H9 (cell line): ENCODE measurements around the gene EPO. TPM values are rescaled to one million over a fixed set of nuclear protein-coding genes. Genes with fewer than 3 reads are reported as not detected.

Experiments used
- DNase-seq: peaks from one replicate; pipeline ENCODE4 v3.0.0-alpha.2; 2017
- H2AFZ ChIP-seq: one replicate; pipeline ENCODE4 v1.6.1; 2013; ENCODE audit warnings: mild to moderate bottlenecking, low read length, control low read depth, moderate library complexity
- H2AK5ac ChIP-seq: 2 replicates; pipeline ENCODE4 v1.6.1; 2013; ENCODE audit warnings: low read length, control low read depth, mixed read lengths; ENCODE audit not compliant: insufficient read length
- H2BK120ac ChIP-seq: one replicate; pipeline ENCODE4 v1.6.1; 2013; ENCODE audit warnings: low read depth, mild to moderate bottlenecking, low read length, control low read depth, inconsistent platforms; ENCODE audit not compliant: poor library complexity, severe bottlenecking
- H2BK12ac ChIP-seq: 2 replicates; pipeline ENCODE4 v1.6.1; 2013; ENCODE audit warnings: low read length, control low read depth, mixed read lengths, low read depth; ENCODE audit not compliant: insufficient read length
- H2BK15ac ChIP-seq: 2 replicates; pipeline ENCODE4 v1.6.1; 2013; ENCODE audit warnings: low read depth, low read length, control low read depth
- H2BK20ac ChIP-seq: one replicate; pipeline ENCODE4 v1.6.1; 2013; ENCODE audit warnings: low read depth, mild to moderate bottlenecking, low read length, control low read depth, inconsistent platforms; ENCODE audit not compliant: poor library complexity, severe bottlenecking
- H2BK5ac ChIP-seq: 2 replicates; pipeline ENCODE4 v1.6.1; 2013; ENCODE audit warnings: low read length, control low read depth, mixed read lengths; ENCODE audit not compliant: insufficient read length
- H3K14ac ChIP-seq: 2 replicates; pipeline ENCODE4 v1.6.1; 2013; ENCODE audit warnings: low read length, control low read depth; ENCODE audit not compliant: insufficient read depth
- H3K18ac ChIP-seq: 2 replicates; pipeline ENCODE4 v1.6.1; 2013; ENCODE audit warnings: low read depth, mild to moderate bottlenecking, mixed read lengths, low read length, control low read depth; ENCODE audit not compliant: insufficient read length
- H3K23ac ChIP-seq: 2 replicates; pipeline ENCODE4 v1.6.1; 2013; ENCODE audit warnings: low read length, control low read depth, mixed read lengths, low read depth; ENCODE audit not compliant: insufficient read length
- H3K23me2 ChIP-seq: 2 replicates; pipeline ENCODE4 v1.6.1; 2013; ENCODE audit warnings: low read depth, mild to moderate bottlenecking, mixed read lengths, low read length, control low read depth; ENCODE audit not compliant: insufficient read length, poor library complexity, severe bottlenecking
- H3K27ac ChIP-seq: 2 replicates; pipeline ENCODE4 v1.5.1; 2013; ENCODE audit warnings: low read length, control low read depth, mixed read lengths, low read depth; ENCODE audit not compliant: insufficient read length
- H3K27me3 ChIP-seq: 2 replicates; pipeline ENCODE4 v1.6.1; 2013; ENCODE audit warnings: low read length, control low read depth, inconsistent platforms; ENCODE audit not compliant: insufficient read depth
- H3K4ac ChIP-seq: 2 replicates; pipeline ENCODE4 v1.6.1; 2013; ENCODE audit warnings: low read depth, mild to moderate bottlenecking, control low read depth, inconsistent platforms, low read length, moderate library complexity
- H3K4me1 ChIP-seq: 2 replicates; pipeline ENCODE4 v1.6.1; 2013; ENCODE audit warnings: low read length, control low read depth, inconsistent platforms; ENCODE audit not compliant: insufficient read depth
- H3K4me2 ChIP-seq: 2 replicates; pipeline ENCODE4 v1.6.1; 2013; ENCODE audit warnings: low read length, control low read depth, mixed read lengths; ENCODE audit not compliant: insufficient read length, insufficient read depth
- H3K56ac ChIP-seq: 2 replicates; pipeline ENCODE4 v1.6.1; 2013; ENCODE audit warnings: low read depth, mild to moderate bottlenecking, mixed read lengths, low read length, control low read depth; ENCODE audit not compliant: insufficient read length
- H3K79me1 ChIP-seq: 2 replicates; pipeline ENCODE4 v1.6.1; 2013; ENCODE audit warnings: low read depth, mild to moderate bottlenecking, moderate library complexity, low read length, control low read depth, inconsistent platforms; ENCODE audit not compliant: insufficient read depth, poor library complexity, severe bottlenecking
- H3K79me2 ChIP-seq: 2 replicates; pipeline ENCODE4 v1.6.1; 2013; ENCODE audit warnings: low read length, control low read depth, inconsistent platforms; ENCODE audit not compliant: insufficient read depth
- H3K9ac ChIP-seq: 2 replicates; pipeline ENCODE4 v1.6.1; 2013; ENCODE audit warnings: low read length, control low read depth, mixed read lengths; ENCODE audit not compliant: insufficient read length; ENCODE audit errors: extremely low read depth
- H3K9me3 ChIP-seq: one replicate; pipeline ENCODE4 v1.6.1; 2013; ENCODE audit warnings: low read depth, low read length, inconsistent platforms; ENCODE audit not compliant: control insufficient read depth
- H3T11ph ChIP-seq: one replicate; pipeline ENCODE4 v1.6.1; 2013; ENCODE audit warnings: mild to moderate bottlenecking, low read length, control low read depth, inconsistent platforms
- H4K20me1 ChIP-seq: one replicate; pipeline ENCODE4 v1.6.1; 2013; ENCODE audit not compliant: control insufficient read depth, insufficient read length, insufficient read depth
- H4K5ac ChIP-seq: 2 replicates; pipeline ENCODE4 v1.6.1; 2013; ENCODE audit warnings: low read depth, mild to moderate bottlenecking, mixed read lengths, low read length, control low read depth; ENCODE audit not compliant: insufficient read length
- H4K8ac ChIP-seq: replicated peaks from 2 replicates; pipeline ENCODE4 v1.6.1; 2013; ENCODE audit warnings: low read length, control low read depth, mixed read lengths, low read depth; ENCODE audit not compliant: insufficient read length
- H4K91ac ChIP-seq: 2 replicates; pipeline ENCODE4 v1.6.1; 2013; ENCODE audit warnings: low read depth, mild to moderate bottlenecking, moderate library complexity, mixed read lengths, low read length, control low read depth; ENCODE audit not compliant: insufficient read length
- H3K27ac Mint-ChIP-seq, 3 experiments: 2 replicates in 2 of 3; 3 replicates in 1 of 3; pipeline ENCODE4 v1.8.0; 2020 to 2021; ENCODE audit warnings: mixed read lengths in 3 of 3, mild to moderate bottlenecking in 1 of 3, moderate library complexity in 1 of 3
- H3K27me3 Mint-ChIP-seq: 2 replicates; pipeline ENCODE4 v1.8.0; 2021; ENCODE audit warnings: low read depth, mild to moderate bottlenecking, moderate library complexity, mixed read lengths
- H3K36me3 Mint-ChIP-seq, 3 experiments: 2 replicates in 2 of 3; 3 replicates in 1 of 3; pipeline ENCODE4 v1.8.0; 2020 to 2021; ENCODE audit warnings: low read depth in 3 of 3, mixed read lengths in 3 of 3; ENCODE audit not compliant: insufficient read depth in 1 of 3
- H3K4me1 Mint-ChIP-seq, 2 experiments: 2 replicates each; pipeline ENCODE4 v1.8.0; 2020; ENCODE audit warnings: mixed read lengths in 2 of 2
- H3K4me3 Mint-ChIP-seq, 2 experiments: 2 replicates in 1 of 2; 3 replicates in 1 of 2; pipeline ENCODE4 v1.8.0; 2020 to 2021; ENCODE audit warnings: mild to moderate bottlenecking in 2 of 2, mixed read lengths in 2 of 2, moderate library complexity in 1 of 2
- H3K9me3 Mint-ChIP-seq, 2 experiments: 2 replicates in 1 of 2; 3 replicates in 1 of 2; pipeline ENCODE4 v1.8.0; 2020; ENCODE audit warnings: mild to moderate bottlenecking in 2 of 2, mixed read lengths in 2 of 2, moderate library complexity in 1 of 2
- WGBS: extraction: QIAGEN DNeasy Blood & Tissue Kit; methylation state at CpG from one replicate; pipeline ENCODE4 v1.1.7; 2013; ENCODE audit warnings: missing lambda C conversion rate, low lambda C conversion rate, mixed read lengths; ENCODE audit not compliant: insufficient read length; ENCODE audit errors: extremely low coverage; 5-methylcytosine and 5-hydroxymethylcytosine counted together
- total RNA-seq: library from RNA; stranded (reverse); gene quantifications from 2 replicates; pipeline ENCODE4 v1.2.1, GENCODE V29; 2021
- TF ChIP-seq, protein P1 (sequence below): fragments of 200-600 bp; sonication (generic); conservative IDR thresholded peaks from 3 replicates; pipeline ENCODE4 v1.8.0; 2021; ENCODE audit warnings: antibody characterized with exemption, mild to moderate bottlenecking

EPO gene
- total RNA-seq, 1 experiment from 2014 or later = 0.44 TPM

DNA sequence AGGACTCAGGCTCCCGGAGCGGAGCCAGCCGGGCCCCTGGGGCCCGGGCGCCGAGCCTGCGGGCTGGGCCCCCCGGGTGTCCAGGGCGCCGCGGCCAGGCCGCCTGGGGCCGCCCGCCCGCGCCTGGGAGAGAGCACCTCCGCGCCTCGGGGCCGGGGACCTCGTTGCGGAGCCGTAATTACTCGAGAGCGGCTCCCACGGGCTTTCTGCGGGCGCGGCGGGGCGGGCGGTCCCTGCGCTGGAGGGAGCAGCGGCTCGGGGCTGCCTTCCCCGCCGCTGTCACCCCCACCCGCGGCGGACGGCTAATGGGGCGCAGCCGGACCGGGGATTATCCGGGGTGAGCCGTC, 45.2 kb upstream of the EPO start:
- no peak overlapping the region for H4K8ac ChIP-seq
- H2BK120ac ChIP-seq = no peak overlapping the region
- peak overlapping the region; percentile 75 for H3K4me2 ChIP-seq
- no peak overlapping the region for H2BK15ac ChIP-seq
- no peaks in the 10 kb centered on the region for H3K4me1 ChIP-seq
- WGBS = no CpG with 5 or more reads among the region's 46 CpGs
- peaks cover 6 to 15% of the 10 kb centered on the region in 2 experiments for H3K4me1 Mint-ChIP-seq
- H3T11ph ChIP-seq = no peak overlapping the region
- H4K5ac ChIP-seq = no peak overlapping the region
- H3K79me2 ChIP-seq = no peaks in the 10 kb centered on the region
- no peaks in the 10 kb centered on the region for H3K27me3 ChIP-seq
- no peaks in the 10 kb centered on the region for H3K79me1 ChIP-seq
- no peak overlapping the region for H3K27ac Mint-ChIP-seq
- H3K23ac ChIP-seq = no peak overlapping the region
- no peak overlapping the region for H3K18ac ChIP-seq
- no peak overlapping the region for H2BK20ac ChIP-seq
- H3K27me3 Mint-ChIP-seq = peaks cover 30% of the 10 kb centered on the region
- no peak overlapping the region for H3K9ac ChIP-seq
- no peaks in the 10 kb centered on the region for H3K9me3 Mint-ChIP-seq
- no peaks in the 10 kb centered on the region for H3K9me3 ChIP-seq
- H3K56ac ChIP-seq = no peak overlapping the region
- no peak overlapping the region for H2AK5ac ChIP-seq
- no peak overlapping the region for H3K14ac ChIP-seq
- no peaks in the 10 kb centered on the region for H4K20me1 ChIP-seq
- no peak overlapping the region for H3K27ac ChIP-seq
- no peak overlapping the region for H2BK12ac ChIP-seq
- H2AFZ ChIP-seq = no peak overlapping the region
- H2BK5ac ChIP-seq = no peak overlapping the region
- DNase-seq = no peak
- TF ChIP-seq, protein P1, sequence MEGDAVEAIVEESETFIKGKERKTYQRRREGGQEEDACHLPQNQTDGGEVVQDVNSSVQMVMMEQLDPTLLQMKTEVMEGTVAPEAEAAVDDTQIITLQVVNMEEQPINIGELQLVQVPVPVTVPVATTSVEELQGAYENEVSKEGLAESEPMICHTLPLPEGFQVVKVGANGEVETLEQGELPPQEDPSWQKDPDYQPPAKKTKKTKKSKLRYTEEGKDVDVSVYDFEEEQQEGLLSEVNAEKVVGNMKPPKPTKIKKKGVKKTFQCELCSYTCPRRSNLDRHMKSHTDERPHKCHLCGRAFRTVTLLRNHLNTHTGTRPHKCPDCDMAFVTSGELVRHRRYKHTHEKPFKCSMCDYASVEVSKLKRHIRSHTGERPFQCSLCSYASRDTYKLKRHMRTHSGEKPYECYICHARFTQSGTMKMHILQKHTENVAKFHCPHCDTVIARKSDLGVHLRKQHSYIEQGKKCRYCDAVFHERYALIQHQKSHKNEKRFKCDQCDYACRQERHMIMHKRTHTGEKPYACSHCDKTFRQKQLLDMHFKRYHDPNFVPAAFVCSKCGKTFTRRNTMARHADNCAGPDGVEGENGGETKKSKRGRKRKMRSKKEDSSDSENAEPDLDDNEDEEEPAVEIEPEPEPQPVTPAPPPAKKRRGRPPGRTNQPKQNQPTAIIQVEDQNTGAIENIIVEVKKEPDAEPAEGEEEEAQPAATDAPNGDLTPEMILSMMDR = no peak
- H3K36me3 Mint-ChIP-seq = peaks cover 10 to 28% (median 25%) of the 10 kb centered on the region in 3 experiments; a peak in 6 of 7 replicates
- peak overlapping the region; percentile 83 to 92; a peak in 3 of 5 replicates for H3K4me3 Mint-ChIP-seq
- no peak overlapping the region for H4K91ac ChIP-seq
- H3K4ac ChIP-seq = no peak overlapping the region
- H3K23me2 ChIP-seq = peaks cover 20% of the 10 kb centered on the region
